ENCODE data around the gene LIM2.

DNA sequence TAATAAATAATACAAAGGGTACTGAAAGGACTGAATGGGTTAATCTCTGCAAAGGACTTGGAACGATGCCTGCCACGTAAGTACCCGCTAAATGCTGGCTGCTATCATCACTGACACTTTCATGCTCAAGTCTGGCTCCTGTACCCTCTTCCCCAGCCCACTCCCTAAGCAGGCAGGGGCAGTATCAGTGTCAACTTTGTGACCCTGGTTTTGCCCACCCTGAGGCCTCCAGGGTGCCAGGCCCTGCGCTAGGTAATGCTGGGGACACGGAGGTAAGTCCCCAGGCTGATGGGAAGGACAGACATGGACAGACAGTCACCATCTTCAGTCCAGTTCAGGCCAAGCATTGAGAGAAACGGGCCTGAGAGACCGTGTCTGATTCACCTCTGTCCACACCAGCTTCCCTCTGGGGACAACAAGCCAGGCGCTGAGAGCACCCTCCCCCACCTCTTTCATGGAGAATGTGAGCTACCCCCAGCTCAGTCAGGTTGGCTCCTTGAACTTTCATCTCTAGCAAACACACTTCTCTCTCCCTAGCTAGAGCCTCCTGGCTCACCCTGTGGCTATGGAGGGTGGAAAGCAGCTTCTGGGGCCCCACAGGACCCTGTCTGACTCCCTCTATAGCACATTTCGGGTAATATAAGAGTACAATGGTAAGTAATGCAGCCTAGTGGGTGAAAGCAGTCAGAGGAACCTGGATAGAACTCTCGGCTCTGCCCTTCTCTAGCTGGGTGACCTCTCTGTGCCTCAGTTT lies 22.4 kb downstream of the LIM2 start:
- TF ChIP-seq, protein P1, sequence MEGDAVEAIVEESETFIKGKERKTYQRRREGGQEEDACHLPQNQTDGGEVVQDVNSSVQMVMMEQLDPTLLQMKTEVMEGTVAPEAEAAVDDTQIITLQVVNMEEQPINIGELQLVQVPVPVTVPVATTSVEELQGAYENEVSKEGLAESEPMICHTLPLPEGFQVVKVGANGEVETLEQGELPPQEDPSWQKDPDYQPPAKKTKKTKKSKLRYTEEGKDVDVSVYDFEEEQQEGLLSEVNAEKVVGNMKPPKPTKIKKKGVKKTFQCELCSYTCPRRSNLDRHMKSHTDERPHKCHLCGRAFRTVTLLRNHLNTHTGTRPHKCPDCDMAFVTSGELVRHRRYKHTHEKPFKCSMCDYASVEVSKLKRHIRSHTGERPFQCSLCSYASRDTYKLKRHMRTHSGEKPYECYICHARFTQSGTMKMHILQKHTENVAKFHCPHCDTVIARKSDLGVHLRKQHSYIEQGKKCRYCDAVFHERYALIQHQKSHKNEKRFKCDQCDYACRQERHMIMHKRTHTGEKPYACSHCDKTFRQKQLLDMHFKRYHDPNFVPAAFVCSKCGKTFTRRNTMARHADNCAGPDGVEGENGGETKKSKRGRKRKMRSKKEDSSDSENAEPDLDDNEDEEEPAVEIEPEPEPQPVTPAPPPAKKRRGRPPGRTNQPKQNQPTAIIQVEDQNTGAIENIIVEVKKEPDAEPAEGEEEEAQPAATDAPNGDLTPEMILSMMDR (IDR thresholded peaks at IDR 0.05): no peak
- no peak for TF ChIP-seq POLR2A (IDR thresholded peaks at IDR 0.05)
- TF ChIP-seq EP300 (IDR thresholded peaks at IDR 0.05; ENCODE audit: low read depth): no peak
